ENCODE results near the gene ZNF776.

Gene ZNF776

GRCh38 chr19:57807541-57807940 lies 60.9 kb downstream of the ZNF776 start:
- TF ChIP-seq CTCF (IDR thresholded peaks at IDR 0.05; ENCODE audit: extremely low read depth, insufficient read depth, missing control alignments) = no peak
- no peak for DNase-seq (ENCODE audit: low spot score)
- in situ Hi-C loops (cut with MboI; ENCODE audit: low pct_unique_long_range_greater_than_20kb, low sequenced_read_pairs, unreplicated experiment) = no loop called here

Measured in GM13977 (cell line).